Middle frontal gyrus (tissue), 1 donor: ENCODE measurements around the gene CRABP2.
A peak's percentile ranks its signal among the peaks of the same experiment; 100 is the strongest.

ENCODE experiments used
- DNase-seq: peaks from one replicate; pipeline ENCODE4 v3.0.0-alpha.2; 2015; ENCODE audit warnings: low spot score; ENCODE audit errors: extremely low spot score

CRABP2 gene

GRCh38 chr1:156709757-156710489 is 4.5 kb upstream of the CRABP2 start:
- DNase-seq = peak; percentile 59

GRCh38 chr1:156709031-156709430 is 3.6 kb upstream of the CRABP2 start:
- no peak for DNase-seq

- DNase-seq = no peak
These were observed 2.9 kb upstream of the CRABP2 start for GRCh38 chr1:156708218-156708661.

- DNase-seq = no peak
These were observed 2.2 kb upstream of the CRABP2 start for GRCh38 chr1:156707417-156708217.

DNA sequence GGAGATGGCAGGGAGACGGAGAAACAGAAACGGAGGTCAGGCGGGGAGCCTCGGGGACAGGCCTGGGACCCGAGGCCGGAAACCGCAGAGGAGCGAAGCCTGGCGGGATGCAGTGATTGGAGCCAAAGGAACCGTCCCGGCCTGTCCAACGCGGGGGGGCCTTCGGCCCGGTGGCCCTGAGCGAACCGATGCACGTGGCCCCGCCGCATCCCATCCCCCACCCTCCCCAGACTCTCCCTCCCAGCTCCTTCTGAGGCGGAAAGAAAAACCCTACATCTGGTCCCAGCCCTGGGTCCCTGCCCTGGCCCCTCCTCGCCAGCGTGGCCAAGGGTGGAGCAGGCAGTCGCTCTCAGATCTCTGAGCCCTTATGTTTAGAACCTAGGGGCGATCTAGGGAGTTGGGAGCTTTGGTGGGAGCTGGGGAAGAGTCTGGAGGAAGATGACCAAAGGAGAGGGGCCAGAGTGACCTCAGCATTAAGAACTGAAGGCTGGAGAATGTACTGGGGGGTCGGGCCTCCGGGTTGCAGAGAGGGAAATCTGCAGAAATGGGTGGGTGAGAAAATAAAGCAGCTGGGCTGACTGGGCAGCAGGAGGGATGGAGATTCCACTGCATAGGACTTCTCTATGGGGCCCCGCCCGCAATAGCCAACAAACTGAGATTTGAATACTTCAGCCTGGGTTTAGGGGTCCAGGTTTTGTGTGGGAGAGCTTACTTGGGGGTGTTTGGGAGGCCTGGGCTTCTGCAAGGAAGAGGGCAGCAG is 1.5 kb upstream of the CRABP2 start:
- no peak for DNase-seq

DNA sequence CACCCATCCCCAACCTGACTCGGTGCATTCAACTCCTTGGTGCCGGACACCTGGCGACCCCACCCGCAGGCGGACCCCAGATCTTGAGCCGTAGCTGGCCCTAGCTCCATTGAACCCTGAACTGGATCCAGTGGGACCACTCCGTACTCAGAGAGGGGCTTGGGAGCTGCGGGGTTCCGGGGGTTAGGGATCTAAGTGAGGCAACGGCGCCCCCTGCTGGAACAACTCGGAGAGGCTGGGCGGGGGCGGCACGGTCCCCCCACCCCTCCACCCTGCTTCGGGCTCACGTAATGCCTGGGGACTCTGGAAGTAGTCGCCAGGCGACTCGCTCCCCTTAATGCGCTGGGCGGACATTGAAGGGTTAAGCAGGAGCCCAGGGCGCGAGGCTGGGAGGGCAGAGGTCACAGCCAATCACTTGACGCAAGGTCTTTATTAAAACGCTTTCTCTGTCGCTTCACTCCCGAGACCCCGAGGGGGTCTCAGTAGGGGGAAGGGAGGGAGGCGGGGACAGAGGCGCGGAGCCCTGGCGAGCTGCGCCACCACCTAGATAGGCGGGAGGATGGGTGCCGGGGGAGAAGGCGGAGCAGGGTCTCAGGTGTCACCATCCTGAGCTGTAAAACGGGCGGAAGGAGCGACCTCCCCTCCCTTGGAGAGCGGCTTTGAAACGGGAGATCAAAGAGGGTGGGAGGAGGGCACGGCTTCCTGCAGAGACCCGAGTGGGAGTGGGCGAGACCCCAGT is 704 bp upstream of the CRABP2 start:
- DNase-seq = no peak

- DNase-seq = no peak
These were observed 458 bp downstream of the CRABP2 start for GRCh38 chr1:156704930-156705320.

- no peak for DNase-seq
These were observed 1.1 kb downstream of the CRABP2 start for GRCh38 chr1:156704166-156704711.

DNA sequence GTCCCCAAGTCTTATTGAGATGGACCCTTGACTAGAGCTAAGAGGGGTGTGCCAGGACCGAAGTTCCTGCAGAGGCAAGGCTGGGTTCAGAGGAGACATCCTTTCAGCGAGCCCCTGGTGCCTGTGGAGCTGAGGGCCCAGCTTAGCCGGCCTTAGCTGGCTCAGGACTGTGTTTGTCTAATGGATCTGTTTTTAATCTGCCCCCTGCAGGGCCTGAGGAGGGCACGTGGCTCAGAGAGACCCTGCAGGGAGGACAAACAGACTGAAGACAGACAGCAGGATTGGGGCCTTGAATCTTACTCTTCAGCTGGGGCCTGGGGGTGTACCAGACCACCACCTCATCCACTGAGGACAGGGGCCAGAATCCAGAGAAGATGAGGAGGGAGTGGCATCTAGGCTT is 1.6 kb downstream of the CRABP2 start:
- DNase-seq = no peak

GRCh38 chr1:156703336-156703735 is 2.0 kb downstream of the CRABP2 start:
- no peak for DNase-seq

DNA sequence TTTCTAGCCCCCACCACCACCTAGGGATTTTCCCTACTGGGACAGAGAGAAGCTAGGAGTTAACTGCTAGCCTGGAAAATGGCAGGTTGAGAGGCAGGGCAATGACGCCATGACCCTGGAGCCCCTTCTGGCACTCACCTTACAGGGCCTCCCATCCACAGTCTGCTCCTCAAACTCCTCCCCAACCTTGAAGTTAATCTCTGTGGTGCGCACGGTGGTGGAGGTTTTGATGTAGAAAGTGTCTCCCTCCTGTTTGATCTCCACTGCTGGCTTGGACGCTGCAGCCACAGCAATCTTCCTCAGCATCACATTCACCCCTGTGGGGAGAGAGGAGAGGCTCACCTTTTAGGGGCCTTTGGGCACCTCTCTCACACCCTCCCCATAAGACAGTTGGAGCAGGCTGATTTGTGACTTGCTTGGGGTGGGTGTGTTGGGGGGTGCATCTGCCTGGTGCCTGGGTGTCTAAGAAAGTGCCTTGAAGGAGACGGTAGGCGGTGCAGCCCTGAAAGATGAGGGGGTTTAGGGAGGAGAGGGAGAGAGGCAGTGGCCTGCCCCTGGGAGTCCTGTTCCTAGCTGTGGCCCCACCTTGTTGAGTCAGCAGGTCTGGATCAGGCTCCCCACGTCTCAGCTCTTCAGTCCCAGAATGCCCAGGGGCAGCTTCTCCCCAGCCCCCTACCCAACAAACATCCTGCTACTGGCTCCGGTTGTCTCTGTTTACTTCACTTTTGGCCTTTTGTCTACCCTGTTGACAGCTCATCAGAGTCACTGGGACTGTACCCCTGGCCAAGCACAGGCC is 4.4 kb downstream of the CRABP2 start:
- DNase-seq = no peak

GRCh38 chr1:156698995-156699394 is 6.4 kb downstream of the CRABP2 start:
- no peak for DNase-seq

DNA sequence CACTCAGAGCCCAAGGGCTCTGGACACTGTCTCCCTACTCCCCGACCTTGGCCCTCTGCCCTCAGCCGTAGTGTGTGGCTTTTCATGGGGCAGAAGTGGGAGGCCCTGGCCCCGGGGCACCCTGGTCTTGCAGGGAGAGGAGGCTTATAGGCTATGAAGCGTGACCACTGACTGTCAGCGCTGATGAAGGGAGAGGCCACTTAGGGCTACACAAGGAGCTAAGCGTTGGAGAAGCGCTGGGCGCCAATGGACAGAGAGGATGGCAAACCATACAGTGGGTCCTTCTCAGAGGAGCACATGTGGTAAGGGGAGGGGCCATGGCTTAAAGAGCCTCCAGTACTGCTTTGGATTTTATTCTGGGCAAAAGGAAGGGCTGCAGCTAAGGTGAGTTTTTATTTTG is 7.9 kb downstream of the CRABP2 start:
- no peak for DNase-seq

GRCh38 chr1:156696755-156697154 is 8.6 kb downstream of the CRABP2 start:
- DNase-seq = no peak

DNA sequence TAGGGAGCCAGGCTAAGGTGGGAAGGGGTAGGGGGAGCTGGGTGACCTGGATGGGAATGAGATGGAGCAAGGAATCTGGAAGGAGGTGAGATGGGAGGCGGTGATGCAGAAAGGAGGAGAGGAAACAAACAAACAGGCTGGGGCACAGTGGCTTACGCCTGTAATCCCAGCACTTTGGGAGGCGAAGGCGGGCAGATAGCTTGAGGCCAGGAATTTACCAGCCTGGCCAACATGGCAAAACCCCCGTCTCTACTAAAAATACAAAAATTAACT is 10.8 kb downstream of the CRABP2 start:
- DNase-seq = no peak

DNA sequence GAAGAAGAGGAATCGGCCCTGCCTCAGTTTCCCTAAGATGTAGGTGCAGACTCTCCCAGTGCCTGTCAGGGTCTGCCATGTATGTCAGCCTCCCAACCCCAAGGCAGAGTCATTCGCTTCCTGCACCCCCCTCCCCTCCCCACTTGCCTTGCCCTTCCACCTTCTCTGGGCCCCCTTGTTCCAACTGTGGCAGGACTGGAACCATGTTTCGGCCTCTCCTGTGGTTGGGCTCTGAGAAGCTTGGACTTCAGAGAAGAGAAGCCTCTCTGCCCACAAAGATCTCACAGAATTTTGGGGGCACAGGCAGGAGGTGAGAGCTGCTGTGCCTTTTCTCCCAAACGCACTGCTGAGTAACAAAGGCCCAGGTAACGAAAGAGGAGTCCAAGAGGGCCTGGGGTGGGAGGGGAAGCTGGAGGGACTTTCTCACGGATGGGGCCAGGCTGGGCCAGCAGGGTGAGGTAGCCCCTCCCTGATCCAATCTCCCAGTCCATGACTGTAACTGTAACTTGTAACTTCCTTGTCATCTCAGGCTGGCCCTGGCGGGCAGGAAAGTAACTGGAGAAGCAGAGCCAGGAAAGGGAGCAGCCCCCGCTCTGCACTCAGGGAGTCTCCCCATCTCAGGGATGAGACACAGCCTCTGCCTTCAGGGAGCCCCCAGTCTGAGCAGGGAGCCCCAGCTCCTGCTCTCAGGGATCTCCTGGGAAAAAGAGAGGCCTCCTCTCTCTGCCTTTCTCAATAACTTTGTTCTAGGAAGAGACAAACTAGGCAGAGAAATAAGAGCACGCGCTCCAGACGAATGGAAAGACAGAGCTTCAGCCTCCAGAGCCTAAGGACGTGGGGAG is 11.3 kb downstream of the CRABP2 start:
- DNase-seq = no peak

DNA sequence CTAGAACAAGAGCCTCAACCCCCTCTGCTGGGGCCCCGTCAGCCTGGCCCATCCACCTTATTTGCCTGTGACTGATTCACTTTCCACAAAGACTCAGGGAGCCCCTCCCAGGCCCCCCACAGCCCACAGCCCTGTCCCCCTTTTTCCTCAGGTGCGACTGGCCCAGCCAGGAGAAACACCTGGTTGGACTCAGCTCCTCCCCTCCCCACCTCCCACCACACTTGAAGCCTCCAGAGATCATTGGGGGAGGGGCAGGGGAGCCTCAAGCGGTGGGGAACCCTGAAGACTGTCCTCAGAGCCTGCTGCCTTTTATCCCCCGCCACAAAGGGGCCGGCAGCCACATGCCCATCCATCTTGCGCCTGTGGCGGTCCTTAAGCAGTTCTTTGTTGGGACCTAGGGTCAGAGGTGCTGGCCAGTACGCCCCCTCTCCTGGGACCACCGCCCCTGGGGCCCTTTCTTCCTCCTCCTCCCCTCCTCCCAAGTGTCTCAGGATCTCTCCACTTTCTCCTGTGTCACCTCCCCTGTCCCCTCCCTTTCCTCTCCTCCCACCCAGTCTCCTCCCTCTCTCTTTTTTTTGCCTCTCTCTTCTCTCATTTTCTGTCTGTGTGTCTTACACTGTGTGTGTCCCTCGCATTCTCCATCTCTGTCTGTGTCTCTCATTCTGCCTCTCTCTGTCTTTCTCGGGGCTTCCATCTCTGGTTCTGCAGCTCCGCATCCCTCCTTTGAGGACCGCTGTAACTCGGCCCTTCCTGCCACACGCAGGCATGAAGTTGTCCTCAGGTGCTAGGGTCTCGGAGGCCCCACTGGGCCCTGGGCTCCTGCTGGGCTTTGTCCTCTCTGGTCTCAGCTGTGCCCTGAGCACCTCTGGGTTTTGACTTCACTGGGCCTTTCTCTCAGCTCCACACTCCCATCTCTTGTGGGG is 12.2 kb downstream of the CRABP2 start:
- no peak for DNase-seq

- DNase-seq = no peak
These were observed 12.9 kb downstream of the CRABP2 start for GRCh38 chr1:156692441-156692924.
